ENCODE results near the gene EPN3.

DNA sequence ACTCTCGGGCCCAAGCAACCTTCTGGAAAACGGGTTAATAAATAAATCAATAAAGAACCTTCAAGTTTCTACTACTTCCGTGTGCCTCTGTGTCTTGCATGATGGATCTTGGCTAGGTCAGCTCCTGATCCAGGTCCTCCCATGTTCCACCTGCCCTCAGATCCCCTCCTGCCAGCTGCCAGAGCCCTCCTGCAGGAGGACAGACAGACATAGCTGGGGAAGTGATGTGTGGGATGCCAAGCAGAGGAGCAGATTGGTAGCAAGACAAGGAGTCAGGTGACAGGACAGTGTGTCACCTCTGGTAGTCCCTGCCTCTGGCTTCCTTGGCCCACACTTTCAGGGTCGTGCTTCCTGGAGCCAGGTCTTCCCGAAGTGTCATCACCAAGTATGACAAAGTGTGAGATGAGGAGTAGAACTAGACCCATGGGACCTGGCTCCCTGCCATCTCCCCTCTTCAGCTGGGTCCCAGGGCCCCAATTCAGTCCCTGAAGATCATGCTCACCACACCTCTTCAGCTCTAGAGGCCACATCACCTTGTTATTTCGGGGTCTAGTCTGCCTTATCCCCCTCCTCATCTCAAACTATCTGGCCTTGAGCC, 1.0 kb upstream of the EPN3 start:
- TF ChIP-seq CTCF (IDR thresholded peaks at IDR 0.05): no peak
- TF ChIP-seq POLR2AphosphoS5 (IDR thresholded peaks at IDR 0.05): no peak
